Stimulated activated CD8-positive, alpha-beta memory T cell treated with anti-CD3 and anti-CD28 coated beads, Interleukin-12 subunit alpha, Interleukin-12 subunit beta, amount 100 ng/mL, for 24 hours (primary cell): Measurements from ENCODE around the gene GPR39.

Source experiments
- DNase-seq: peaks from one replicate; pipeline ENCODE4 v3.0.0-alpha.2; 2020; ENCODE audit errors: extremely low read depth

Gene GPR39

GRCh38 chr2:132641819-132642218 lies 225.2 kb downstream of the GPR39 start:
- DNase-seq = no peak

GRCh38 chr2:132642415-132642814 lies 225.8 kb downstream of the GPR39 start:
- DNase-seq = no peak

- no peak for DNase-seq
Observed at GRCh38 chr2:132645176-132645575, 228.6 kb downstream of the GPR39 start.

- DNase-seq = no peak
Observed at GRCh38 chr2:132645722-132646539, 229.3 kb downstream of the GPR39 start.

GRCh38 chr2:132646540-132647108 lies 230.0 kb downstream of the GPR39 start:
- DNase-seq = no peak

- DNase-seq = no peak
Observed at GRCh38 chr2:132651115-132652045, 234.8 kb downstream of the GPR39 start.

GRCh38 chr2:132652474-132652873 lies 235.9 kb downstream of the GPR39 start:
- DNase-seq = no peak

GRCh38 chr2:132654335-132654734 lies 237.7 kb downstream of the GPR39 start:
- no peak for DNase-seq

GRCh38 chr2:132654968-132655367 lies 238.4 kb downstream of the GPR39 start:
- DNase-seq = no peak

- no peak for DNase-seq
Observed at GRCh38 chr2:132656266-132656975, 239.8 kb downstream of the GPR39 start.

GRCh38 chr2:132659331-132659730 lies 242.7 kb downstream of the GPR39 start:
- no peak for DNase-seq

- DNase-seq = no peak
Observed at GRCh38 chr2:132662732-132663131, 246.1 kb downstream of the GPR39 start.

GRCh38 chr2:132664096-132664495 lies 247.5 kb downstream of the GPR39 start:
- DNase-seq = no peak

GRCh38 chr2:132665401-132666140 lies 249.0 kb downstream of the GPR39 start:
- no peak for DNase-seq

GRCh38 chr2:132667706-132668105 lies 251.1 kb downstream of the GPR39 start:
- DNase-seq = no peak

GRCh38 chr2:132668189-132668823 lies 251.7 kb downstream of the GPR39 start:
- DNase-seq = no peak

GRCh38 chr2:132668987-132669907 lies 252.6 kb downstream of the GPR39 start:
- DNase-seq = no peak

- DNase-seq = no peak
Observed at GRCh38 chr2:132669908-132670495, 253.4 kb downstream of the GPR39 start, which contains the start of gene LYPD1. TSS of gene LYPD1 (minus strand) at chr2:132670205. CDS start at chr2:132669932, 273 bp downstream.
